Endothelial cell of umbilical vein (primary cell): ENCODE results near the gene CDH1. TPM values are rescaled to one million over a fixed set of nuclear protein-coding genes. Genes with fewer than 3 reads are reported as not detected.

Experiments
- BruUV-seq: library from RNA; stranded (reverse); fragments of 400-500 nt; replicated peaks from 2 replicates; lab custom pipeline; 2021; lab: Mats Ljungman, UMichigan
- CTCF ChIA-PET: fragments of 300-600, 350-600 bp; sonication (Branson Sonifier 250); formaldehyde crosslinking; loops from one replicate; lab custom pipeline; 2021; ENCODE audit warnings: antibody characterized with exemption, inconsistent platforms; lab: Charles Lee
- POLR2A ChIA-PET: fragments of 300-600, 350-600 bp; sonication (Branson Sonifier 250); formaldehyde crosslinking; loops from one replicate; lab custom pipeline; 2021; ENCODE audit warnings: antibody characterized with exemption, inconsistent platforms; lab: Charles Lee
- DNase-seq: peaks from one replicate; pipeline ENCODE4 v3.0.0-alpha.2; 2011; ENCODE audit warnings: low read depth, low spot score
- FAIRE-seq: peaks from 2 replicates; lab custom pipeline; 2011; peaks lifted over from hg19 to GRCh38; lab: Jason Lieb, UNC
- H2AFZ ChIP-seq: 2 replicates; pipeline ENCODE4 v1.6.0; 2012; ENCODE audit warnings: low read depth, low read length, control low read depth, inconsistent platforms
- H3K27ac ChIP-seq: 2 replicates; pipeline ENCODE4 v1.5.1; 2011; ENCODE audit warnings: low read depth, mild to moderate bottlenecking, control low read depth, low read length, moderate library complexity; ENCODE audit not compliant: insufficient read depth
- H3K27me3 ChIP-seq, 2 experiments: 2 replicates each; pipeline versions ENCODE4 v1.6.0 to v1.6.1; 2011; ENCODE audit warnings: low read length in 2 of 2, mixed read lengths in 1 of 2; ENCODE audit not compliant: control insufficient read depth in 2 of 2, insufficient read depth in 2 of 2
- H3K36me3 ChIP-seq, 2 experiments: 2 replicates in 1 of 2; 3 replicates in 1 of 2; pipeline ENCODE4 v1.5.1; 2011; ENCODE audit warnings: low read length in 2 of 2, mild to moderate bottlenecking in 1 of 2, moderate library complexity in 1 of 2; ENCODE audit not compliant: control insufficient read depth in 2 of 2, insufficient read depth in 2 of 2; ENCODE audit errors: extremely low read depth in 1 of 2
- H3K4me1 ChIP-seq: 3 replicates; pipeline ENCODE4 v1.5.1; 2011; ENCODE audit warnings: mild to moderate bottlenecking, low read length; ENCODE audit not compliant: control insufficient read depth, insufficient read depth; ENCODE audit errors: extremely low read depth
- H3K4me2 ChIP-seq: 2 replicates; pipeline ENCODE4 v1.6.1; 2011; ENCODE audit warnings: low read length, control low read depth, mixed read lengths; ENCODE audit not compliant: insufficient read depth
- H3K4me3 ChIP-seq, 3 experiments: fragments of 200-600 bp in 1 of 3; sonication (generic), shearing (Covaris generic) in 1 of 3; replicated peaks in 1 of 3; 2 replicates each; pipeline ENCODE4 v1.5.1; 2011 to 2016; ENCODE audit warnings: control low read depth in 3 of 3, low read length in 3 of 3, mild to moderate bottlenecking in 2 of 3, inconsistent platforms in 1 of 3, low read depth in 1 of 3, moderate library complexity in 1 of 3; ENCODE audit not compliant: insufficient read depth in 1 of 3
- H3K79me2 ChIP-seq: 2 replicates; pipeline ENCODE4 v1.6.0; 2012; ENCODE audit warnings: low read length, inconsistent platforms; ENCODE audit not compliant: control insufficient read depth, insufficient read depth
- H3K9ac ChIP-seq: replicated peaks from 2 replicates; pipeline ENCODE3; 2011; ENCODE audit warnings: low read length, control low read depth; ENCODE audit not compliant: insufficient read depth; ENCODE audit errors: extremely low read depth
- H3K9me1 ChIP-seq: replicated peaks from 3 replicates; pipeline ENCODE4 v1.6.0; 2011; ENCODE audit warnings: mild to moderate bottlenecking, low read length; ENCODE audit not compliant: control insufficient read depth, insufficient read depth; ENCODE audit errors: extremely low read depth
- H3K9me3 ChIP-seq: replicated peaks from 2 replicates; pipeline ENCODE4 v1.5.1; 2012; ENCODE audit warnings: low read length, inconsistent platforms; ENCODE audit not compliant: control insufficient read depth, insufficient read depth
- H4K20me1 ChIP-seq: replicated peaks from 2 replicates; pipeline ENCODE3; 2011; ENCODE audit warnings: mild to moderate bottlenecking, low read length; ENCODE audit not compliant: control insufficient read depth, insufficient read depth; ENCODE audit errors: extremely low read depth
- EZH2 ChIP-seq: IDR thresholded peaks from 2 replicates; pipeline ENCODE4 v1.6.1; 2012; ENCODE audit warnings: borderline replicate concordance, low read depth, mild to moderate bottlenecking, moderate library complexity, low read length, inconsistent platforms; ENCODE audit not compliant: severe bottlenecking
- JUN ChIP-seq: IDR thresholded peaks from 2 replicates; pipeline ENCODE4 v1.6.1; 2011; ENCODE audit warnings: borderline replicate concordance, low read depth; ENCODE audit not compliant: insufficient read length, insufficient read depth
- dilution Hi-C: fragments of 300-500 bp; cut with MboI; formaldehyde crosslinking; loops from one replicate; pipeline ENCODE4 v1.15.0; 2019; ENCODE audit warnings: low sequenced_read_pairs; ENCODE audit not compliant: extremely low pct_ligation_motif_present
- intact Hi-C: fragments of 100-400 bp; cut with micrococcal nuclease; formaldehyde crosslinking; loops from one replicate; pipeline ENCODE4 v1.10.0; 2022
- polyA plus RNA-seq, 4 experiments: library from polyadenylated mRNA; depleted of rRNA in 3 of 4; stranded (reverse) in 3 of 4; unstranded in 1 of 4; fragments of >200 nt; gene quantifications; 2 replicates each; pipeline versions ENCODE4 v1.2.1 to v1.2.3, GENCODE V29; 2011 to 2012; ENCODE audit warnings: missing spikeins in 1 of 4
- total RNA-seq: library from RNA; stranded (reverse); gene quantifications from 2 replicates; pipeline ENCODE4 v1.2.3, GENCODE V29; 2021
- TF ChIP-seq, protein P1 (sequence below): IDR thresholded peaks from 2 replicates; pipeline ENCODE4 v1.6.1; 2011; ENCODE audit not compliant: insufficient read depth, insufficient read length
- TF ChIP-seq, protein P2 (sequence below), 2 donors: IDR thresholded peaks; 1 replicate in 1 of 2; 2 replicates in 1 of 2; pipeline ENCODE4 v1.5.1; 2011; ENCODE audit warnings: low read length in 2 of 2, mild to moderate bottlenecking in 2 of 2, moderate library complexity in 2 of 2, control low read depth in 1 of 2, inconsistent platforms in 1 of 2, low read depth in 1 of 2; ENCODE audit not compliant: insufficient read depth in 1 of 2; ENCODE audit errors: extremely low read depth in 1 of 2

CDH1 gene
- total and polyA plus RNA-seq, 2 donors (not counting 3 experiments of a cell fraction or from before 2014, with no cell fraction given) = 0.28 to 0.69 TPM

DNA sequence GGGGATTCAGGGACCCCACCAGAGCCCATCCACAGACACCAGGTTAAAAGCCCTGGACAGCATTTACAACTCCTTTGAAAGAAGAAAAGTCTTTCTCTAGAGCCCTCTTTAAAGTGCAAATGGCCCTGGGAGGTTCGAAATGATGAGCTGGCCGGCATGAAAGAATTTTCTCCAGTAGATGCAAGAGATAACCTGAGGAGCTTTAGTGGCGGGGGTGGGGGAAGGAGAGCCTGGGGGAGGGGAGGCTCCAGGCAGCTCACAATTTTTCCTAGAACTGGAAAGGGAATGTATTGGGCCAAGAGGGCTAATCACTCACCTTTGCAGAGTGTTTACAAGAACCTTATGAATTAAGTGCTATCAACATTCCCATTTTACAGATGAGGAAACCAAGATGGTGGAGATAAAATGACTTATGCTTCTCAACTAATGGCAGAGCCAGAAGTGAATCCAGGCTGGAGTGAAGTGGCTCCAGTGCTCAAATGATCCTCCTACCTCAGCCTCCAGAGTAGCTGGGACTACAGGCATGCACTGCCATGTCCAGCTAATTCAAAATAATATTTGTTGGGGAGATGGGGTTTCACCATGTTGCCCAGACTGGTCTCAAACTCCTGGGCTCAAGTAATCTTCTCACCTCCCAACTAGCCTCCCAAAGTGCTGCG is 4.2 kb upstream of the CDH1 start:
- dilution Hi-C loops = no loop called here
- intact Hi-C loops = no loop called here
- ChIA-PET POLR2A (no interaction called here), CTCF (no interaction called here)
- Histone ChIP-seq H3K9me3 (no peaks in the 10 kb centered on the region), H3K9me1 (no peaks in the 10 kb centered on the region), H3K36me3 (no peaks in the 10 kb centered on the region), H3K27me3 (peaks cover 16 to 22% of the 10 kb centered on the region in 2 experiments), H2AFZ (no peak overlapping the region), H3K4me2 (no peak overlapping the region), H3K27ac (no peak overlapping the region), H3K9ac (no peak overlapping the region), H4K20me1 (no peaks in the 10 kb centered on the region), H3K4me3 (no peak overlapping the region), H3K79me2 (no peaks in the 10 kb centered on the region), H3K4me1 (no peaks in the 10 kb centered on the region)
- no TSS peak for BruUV-seq
- no peak for TF ChIP-seq EZH2
- TF ChIP-seq JUN = no peak
- no peak for DNase-seq
- FAIRE-seq = no peak

DNA sequence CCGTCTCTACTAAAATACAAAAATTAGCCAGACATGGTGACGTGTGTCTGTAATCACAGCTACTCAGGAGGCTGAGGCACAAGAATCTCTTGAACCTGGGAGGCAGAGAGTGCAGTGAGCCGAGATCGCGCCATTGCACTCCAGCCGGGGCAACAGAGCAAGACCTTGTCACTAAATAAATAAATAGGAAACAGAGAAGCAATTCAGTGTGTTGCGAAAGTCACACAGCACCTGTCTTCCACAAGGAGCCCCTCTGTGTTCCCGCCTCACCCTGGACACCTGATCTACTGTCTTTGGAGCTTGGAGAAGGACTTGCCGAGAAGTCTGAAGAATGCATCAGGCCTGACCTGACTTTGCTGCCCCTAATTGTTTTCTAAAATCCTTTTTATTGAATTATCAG is 3.5 kb upstream of the CDH1 start:
- ChIA-PET POLR2A (no interaction called here), CTCF (no interaction called here)
- FAIRE-seq = no peak
- H3K9me3 ChIP-seq = no peaks in the 10 kb centered on the region
- dilution Hi-C loops (no loop called here), intact Hi-C loops (no loop called here)
- no peak overlapping the region for H3K9ac ChIP-seq
- H3K27ac ChIP-seq = no peak overlapping the region
- H3K9me1 ChIP-seq = no peaks in the 10 kb centered on the region
- H3K4me1 ChIP-seq = no peaks in the 10 kb centered on the region
- no peak for DNase-seq
- TF ChIP-seq, protein P1, sequence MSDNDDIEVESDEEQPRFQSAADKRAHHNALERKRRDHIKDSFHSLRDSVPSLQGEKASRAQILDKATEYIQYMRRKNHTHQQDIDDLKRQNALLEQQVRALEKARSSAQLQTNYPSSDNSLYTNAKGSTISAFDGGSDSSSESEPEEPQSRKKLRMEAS = no peak
- TF ChIP-seq, protein P2, sequence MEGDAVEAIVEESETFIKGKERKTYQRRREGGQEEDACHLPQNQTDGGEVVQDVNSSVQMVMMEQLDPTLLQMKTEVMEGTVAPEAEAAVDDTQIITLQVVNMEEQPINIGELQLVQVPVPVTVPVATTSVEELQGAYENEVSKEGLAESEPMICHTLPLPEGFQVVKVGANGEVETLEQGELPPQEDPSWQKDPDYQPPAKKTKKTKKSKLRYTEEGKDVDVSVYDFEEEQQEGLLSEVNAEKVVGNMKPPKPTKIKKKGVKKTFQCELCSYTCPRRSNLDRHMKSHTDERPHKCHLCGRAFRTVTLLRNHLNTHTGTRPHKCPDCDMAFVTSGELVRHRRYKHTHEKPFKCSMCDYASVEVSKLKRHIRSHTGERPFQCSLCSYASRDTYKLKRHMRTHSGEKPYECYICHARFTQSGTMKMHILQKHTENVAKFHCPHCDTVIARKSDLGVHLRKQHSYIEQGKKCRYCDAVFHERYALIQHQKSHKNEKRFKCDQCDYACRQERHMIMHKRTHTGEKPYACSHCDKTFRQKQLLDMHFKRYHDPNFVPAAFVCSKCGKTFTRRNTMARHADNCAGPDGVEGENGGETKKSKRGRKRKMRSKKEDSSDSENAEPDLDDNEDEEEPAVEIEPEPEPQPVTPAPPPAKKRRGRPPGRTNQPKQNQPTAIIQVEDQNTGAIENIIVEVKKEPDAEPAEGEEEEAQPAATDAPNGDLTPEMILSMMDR (IDR thresholded peaks at IDR 0.05; ENCODE audit: extremely low read depth in 1 of 2, insufficient read depth in 1 of 2, low read depth in 1 of 2, low read length in 2 of 2) = no peak
- H3K4me3 ChIP-seq = no peak overlapping the region
- H4K20me1 ChIP-seq = no peaks in the 10 kb centered on the region
- H3K36me3 ChIP-seq = no peaks in the 10 kb centered on the region
- peaks cover 23 to 29% of the 10 kb centered on the region in 2 experiments for H3K27me3 ChIP-seq
- H2AFZ ChIP-seq = no peak overlapping the region
- no TSS peak for BruUV-seq
- no peaks in the 10 kb centered on the region for H3K79me2 ChIP-seq
- no peak overlapping the region for H3K4me2 ChIP-seq
